ENCODE data around the gene FAM199X.
"Not testable (repeated sequence)": the region's sequence is repeated elsewhere in the genome, so short reads cannot be mapped to it uniquely, and the experiment has no call there.

Gene FAM199X

GRCh38 chrX:104193485-104193884 is 27.2 kb downstream of the FAM199X start:
- TF ChIP-seq TAF1 (IDR thresholded peaks at IDR 0.05; ENCODE audit: borderline replicate concordance, low read depth, low read length) (no peak), POLR2AphosphoS5 (IDR thresholded peaks at IDR 0.05; ENCODE audit: low read depth, low read length) (no peak), POLR2A (IDR thresholded peaks at IDR 0.05; ENCODE audit: low read depth, low read length) (no peak)
- FAIRE-seq (no peak), DNase-seq (ENCODE audit: insufficient read length) (no peak)

- FAIRE-seq (no peak), DNase-seq (ENCODE audit: insufficient read length) (no peak)
- TF ChIP-seq POLR2AphosphoS5 (IDR thresholded peaks at IDR 0.05; ENCODE audit: low read depth, low read length): no peak
These were observed 28.8 kb downstream of the FAM199X start for GRCh38 chrX:104195013-104195412.

GRCh38 chrX:104195489-104196084 is 29.3 kb downstream of the FAM199X start:
- TF ChIP-seq POLR2A (IDR thresholded peaks at IDR 0.05; ENCODE audit: low read depth, low read length) (no peak), POLR2AphosphoS5 (IDR thresholded peaks at IDR 0.05; ENCODE audit: low read depth, low read length) (no peak), TAF1 (IDR thresholded peaks at IDR 0.05; ENCODE audit: borderline replicate concordance, low read depth, low read length) (no peak)
- FAIRE-seq: no peak
- DNase-seq (ENCODE audit: insufficient read length): peak; percentile 1

- FAIRE-seq: no peak
- TF ChIP-seq POLR2A (IDR thresholded peaks at IDR 0.05; ENCODE audit: low read depth, low read length): no peak
- no peak for TF ChIP-seq TAF1 (IDR thresholded peaks at IDR 0.05; ENCODE audit: borderline replicate concordance, low read depth, low read length)
- no peak for TF ChIP-seq POLR2AphosphoS5 (IDR thresholded peaks at IDR 0.05; ENCODE audit: low read depth, low read length)
These were observed 39.3 kb downstream of the FAM199X start for GRCh38 chrX:104205548-104205947.

GRCh38 chrX:104211187-104211586 is 44.9 kb downstream of the FAM199X start:
- TF ChIP-seq POLR2AphosphoS5 (IDR thresholded peaks at IDR 0.05; ENCODE audit: low read depth, low read length) (no peak), TAF1 (IDR thresholded peaks at IDR 0.05; ENCODE audit: borderline replicate concordance, low read depth, low read length) (no peak), POLR2A (IDR thresholded peaks at IDR 0.05; ENCODE audit: low read depth, low read length) (no peak)
- FAIRE-seq (no peak), DNase-seq (ENCODE audit: insufficient read length) (no peak)

More at GRCh38 chrX:104205548-104205947, 39.3 kb downstream of the FAM199X start:
- no peak for DNase-seq (ENCODE audit: insufficient read length)

- DNase-seq (ENCODE audit: insufficient read length); FAIRE-seq: not testable (repeated sequence)
These were observed 63.8 kb downstream of the FAM199X start for GRCh38 chrX:104230060-104230459.

Measured in GM12892 (cell line).